ENCODE data around the gene TSPAN33.
"Not testable (repeated sequence)": the region's sequence is repeated elsewhere in the genome, so short reads cannot be mapped to it uniquely, and the experiment has no call there.

TSPAN33 gene

GRCh38 chr7:129144095-129144833 lies at the start of gene TSPAN33:
TSS of gene TSPAN33 (plus strand) at chr7:129144707. CDS start at chr7:129144981, 274 bp downstream.
- peak; percentile 78 for DNase-seq

- no peak for DNase-seq
These were observed 49.2 kb upstream of the TSPAN33 start for GRCh38 chr7:129095258-129095657.

GRCh38 chr7:129098409-129099084 lies 46.0 kb upstream of the TSPAN33 start:
- no peak for DNase-seq

- no peak for DNase-seq
These were observed 43.7 kb upstream of the TSPAN33 start for GRCh38 chr7:129100827-129101166.

- no peak for DNase-seq
These were observed 42.8 kb upstream of the TSPAN33 start for GRCh38 chr7:129101746-129102145.

- no peak for DNase-seq
These were observed 40.8 kb upstream of the TSPAN33 start for GRCh38 chr7:129103561-129104324.

- no peak for DNase-seq
These were observed 35.9 kb upstream of the TSPAN33 start for GRCh38 chr7:129108581-129108980.

GRCh38 chr7:129110258-129110981 lies 34.1 kb upstream of the TSPAN33 start:
- no peak for DNase-seq

- DNase-seq, result no peak
These were observed 33.5 kb upstream of the TSPAN33 start for GRCh38 chr7:129110982-129111376.

GRCh38 chr7:129115676-129116075 lies 28.8 kb upstream of the TSPAN33 start:
- DNase-seq, result no peak

GRCh38 chr7:129118182-129118581 lies 26.3 kb upstream of the TSPAN33 start:
- no peak for DNase-seq

- no peak for DNase-seq
These were observed 25.5 kb upstream of the TSPAN33 start for GRCh38 chr7:129118976-129119375.

- DNase-seq, result not testable (repeated sequence)
These were observed 22.9 kb upstream of the TSPAN33 start for GRCh38 chr7:129121501-129122077.

GRCh38 chr7:129122078-129122750 lies 22.3 kb upstream of the TSPAN33 start:
- no peak for DNase-seq

GRCh38 chr7:129122751-129123509 lies 21.6 kb upstream of the TSPAN33 start:
- peak; percentile 53 for DNase-seq

- no peak for DNase-seq
These were observed 21.0 kb upstream of the TSPAN33 start for GRCh38 chr7:129123510-129123857.

- DNase-seq, result no peak
These were observed 18.2 kb upstream of the TSPAN33 start for GRCh38 chr7:129126314-129126713.

GRCh38 chr7:129127154-129127553 lies 17.4 kb upstream of the TSPAN33 start:
- no peak for DNase-seq

- no peak for DNase-seq
These were observed 16.9 kb upstream of the TSPAN33 start for GRCh38 chr7:129127601-129128000.

- no peak for DNase-seq
These were observed 10.0 kb upstream of the TSPAN33 start for GRCh38 chr7:129134356-129134987.

Measured in activated CD4-positive, alpha-beta T cell treated with anti-CD3 and anti-CD28 coated beads for 48 hours (primary cell).